ENCODE data around the gene OTX1. TPM values are rescaled to one million over a fixed set of nuclear protein-coding genes. Genes with fewer than 3 reads are reported as not detected.
A peak's percentile ranks its signal among the peaks of the same experiment; 100 is the strongest.
"Not testable (repeated sequence)": the region's sequence is repeated elsewhere in the genome, so short reads cannot be mapped to it uniquely, and the experiment has no call there.

The OTX1 gene
- total RNA-seq, 2 donors from 2014 or later: 0.07 TPM; not detected in 1

GRCh38 chr2:63058144-63058920 is 7.7 kb downstream of the OTX1 start:
- no peaks in the 10 kb centered on the region for H3K9me3 Mint-ChIP-seq
- H3K36me3 Mint-ChIP-seq (ENCODE audit: insufficient read depth in 2 of 2): peaks cover 1 to 2% of the 10 kb centered on the region in 2 donors
- H3K27ac Mint-ChIP-seq: no peak overlapping the region
- peaks cover 58% of the 10 kb centered on the region for H3K4me1 Mint-ChIP-seq (ENCODE audit: low read depth)
- peak overlapping the region; percentile 63 to 85 for H3K4me3 Mint-ChIP-seq
- peaks cover 81% of the 10 kb centered on the region for H3K27me3 Mint-ChIP-seq (ENCODE audit: low read depth)
- DNase-seq (peak in 1 of 2 donors; percentile 3), ATAC-seq (replicated peaks in 1 of 2) (no peak)

GRCh38 chr2:63058921-63059792 is 8.5 kb downstream of the OTX1 start:
- ATAC-seq (replicated peaks in 1 of 2) (peak; percentile 27 to 35), DNase-seq (peak; percentile 24 to 29)
- H3K4me3 Mint-ChIP-seq: peak overlapping the region; percentile 63 to 85
- peaks cover 1 to 2% of the 10 kb centered on the region in 2 donors for H3K36me3 Mint-ChIP-seq (ENCODE audit: insufficient read depth in 2 of 2)
- H3K9me3 Mint-ChIP-seq: no peaks in the 10 kb centered on the region
- H3K27me3 Mint-ChIP-seq (ENCODE audit: low read depth): peaks cover 81% of the 10 kb centered on the region
- peaks cover 50% of the 10 kb centered on the region for H3K4me1 Mint-ChIP-seq (ENCODE audit: low read depth)
- H3K27ac Mint-ChIP-seq: no peak overlapping the region

DNA sequence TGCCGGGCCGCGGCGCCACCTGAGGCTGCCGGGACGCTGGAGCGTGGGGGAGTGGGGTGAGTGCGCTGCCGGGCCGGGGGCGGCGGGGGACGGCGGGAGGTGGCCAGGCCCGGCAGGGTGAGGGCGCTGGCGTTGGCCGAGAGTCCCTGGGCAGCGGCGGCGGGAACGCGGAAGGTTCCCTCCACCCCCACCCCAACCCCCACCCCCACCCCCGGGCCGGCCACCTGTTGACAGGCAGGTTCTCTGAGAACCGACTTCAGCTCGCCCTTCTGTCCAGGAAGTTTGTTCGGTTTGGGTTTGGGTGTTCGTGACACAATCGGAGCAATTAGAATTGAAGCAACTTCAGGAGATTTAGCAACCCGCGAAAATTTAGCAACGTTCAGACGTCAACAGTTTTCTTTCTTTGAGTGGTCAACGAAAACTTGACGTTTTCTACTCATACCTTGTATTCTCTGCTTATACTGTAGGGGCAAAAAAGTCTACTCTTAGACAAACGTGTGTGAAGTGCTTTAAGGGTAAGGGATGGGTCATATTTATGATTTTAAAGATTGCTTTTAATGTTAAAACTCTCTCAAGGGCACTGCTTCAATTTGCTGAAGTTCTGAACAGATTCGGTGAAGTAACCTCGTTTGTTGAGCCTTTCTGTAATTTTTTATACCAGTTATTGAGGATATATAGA is 9.3 kb downstream of the OTX1 start:
- no peaks in the 10 kb centered on the region for H3K9me3 Mint-ChIP-seq
- H3K4me3 Mint-ChIP-seq: peak overlapping the region; percentile 64 to 67
- no peak overlapping the region for H3K27ac Mint-ChIP-seq
- H3K27me3 Mint-ChIP-seq (ENCODE audit: low read depth): peaks cover 79% of the 10 kb centered on the region
- DNase-seq (peak in 1 of 2 donors; percentile 9), ATAC-seq (replicated peaks in 1 of 2) (peak in 1 of 2 donors; percentile 27)
- peaks cover 0 to 1% of the 10 kb centered on the region in 2 donors for H3K36me3 Mint-ChIP-seq (ENCODE audit: insufficient read depth in 2 of 2)
- peaks cover 42% of the 10 kb centered on the region for H3K4me1 Mint-ChIP-seq (ENCODE audit: low read depth)

DNA sequence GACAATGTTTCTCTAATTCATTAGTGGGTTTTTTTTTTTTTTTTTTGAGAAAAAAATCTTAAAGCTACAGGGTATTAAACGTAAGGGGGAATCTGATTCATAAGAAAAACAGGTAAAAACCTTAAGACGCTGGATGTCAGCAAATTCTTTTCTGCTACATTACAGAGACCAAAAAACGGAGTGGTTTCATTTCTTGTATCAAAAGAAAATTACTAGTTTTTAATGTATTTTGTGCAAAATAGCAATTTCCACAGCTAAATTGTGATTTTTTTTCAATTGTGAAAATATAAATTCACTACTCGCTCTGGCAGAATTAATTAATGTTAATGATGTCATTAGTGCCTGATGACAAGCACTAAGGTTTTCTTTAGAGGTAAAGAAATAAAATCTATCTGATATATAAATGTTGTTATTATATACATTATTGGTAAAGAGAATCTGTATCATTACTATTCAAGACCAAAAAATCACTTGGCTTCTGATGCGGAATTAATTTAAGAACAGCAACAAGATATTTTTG is 9.9 kb downstream of the OTX1 start:
- peaks cover 0 to 1% of the 10 kb centered on the region in 2 donors for H3K36me3 Mint-ChIP-seq (ENCODE audit: insufficient read depth in 2 of 2)
- peak overlapping the region in 1 of 2 donors; percentile 64 for H3K4me3 Mint-ChIP-seq
- peaks cover 38% of the 10 kb centered on the region for H3K4me1 Mint-ChIP-seq (ENCODE audit: low read depth)
- DNase-seq: no peak
- no peak overlapping the region for H3K27ac Mint-ChIP-seq
- H3K27me3 Mint-ChIP-seq (ENCODE audit: low read depth): peaks cover 76% of the 10 kb centered on the region
- no peak for ATAC-seq (replicated peaks in 1 of 2)
- H3K9me3 Mint-ChIP-seq: no peaks in the 10 kb centered on the region

- Mint-ChIP-seq H3K4me1 (ENCODE audit: low read depth) (peaks cover 7% of the 10 kb centered on the region), H3K4me3 (no peak overlapping the region), H3K27me3 (ENCODE audit: low read depth) (peaks cover 70% of the 10 kb centered on the region), H3K27ac (no peak overlapping the region), H3K36me3 (ENCODE audit: insufficient read depth in 2 of 2) (peaks cover 0 to 1% of the 10 kb centered on the region in 2 donors), H3K9me3 (no peaks in the 10 kb centered on the region)
- no peak for DNase-seq
- ATAC-seq (replicated peaks in 1 of 2): no peak
These were observed 13.6 kb downstream of the OTX1 start for GRCh38 chr2:63064197-63064596.

- peaks cover 0 to 1% of the 10 kb centered on the region in 2 donors for H3K36me3 Mint-ChIP-seq (ENCODE audit: insufficient read depth in 2 of 2)
- no peak overlapping the region for H3K4me3 Mint-ChIP-seq
- ATAC-seq (replicated peaks in 1 of 2): no peak
- peaks cover 7% of the 10 kb centered on the region for H3K4me1 Mint-ChIP-seq (ENCODE audit: low read depth)
- H3K27ac Mint-ChIP-seq: no peak overlapping the region
- no peak for DNase-seq
- peaks cover 70% of the 10 kb centered on the region for H3K27me3 Mint-ChIP-seq (ENCODE audit: low read depth)
- H3K9me3 Mint-ChIP-seq: no peaks in the 10 kb centered on the region
These were observed 14.0 kb downstream of the OTX1 start for GRCh38 chr2:63064661-63065060.

GRCh38 chr2:63066265-63066664 is 15.6 kb downstream of the OTX1 start:
- Mint-ChIP-seq H3K4me3 (no peak overlapping the region), H3K27ac (no peak overlapping the region), H3K4me1 (ENCODE audit: low read depth) (no peaks in the 10 kb centered on the region), H3K27me3 (ENCODE audit: low read depth) (peaks cover 54% of the 10 kb centered on the region), H3K9me3 (no peaks in the 10 kb centered on the region), H3K36me3 (ENCODE audit: insufficient read depth in 2 of 2) (no peaks in the 10 kb centered on the region)
- ATAC-seq (replicated peaks in 1 of 2): no peak
- DNase-seq: no peak

DNA sequence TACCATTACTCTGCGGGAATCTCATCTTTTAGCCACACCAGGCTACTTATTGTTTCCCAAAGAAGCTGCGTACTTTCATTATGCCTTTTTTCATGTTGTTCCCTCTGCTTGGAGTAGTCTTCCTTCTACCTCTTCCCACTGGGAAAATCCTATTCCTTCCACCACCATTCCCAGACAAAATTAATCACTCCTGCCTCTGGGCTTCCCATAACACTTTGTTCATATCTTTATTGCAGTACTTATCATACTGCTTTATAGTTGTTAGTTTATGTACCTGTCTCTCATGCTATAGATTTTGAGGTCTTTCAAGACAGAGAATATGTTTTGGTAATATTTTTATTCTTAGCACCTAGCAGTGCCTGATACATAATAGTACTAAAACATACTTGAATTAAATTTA is 16.2 kb downstream of the OTX1 start:
- Mint-ChIP-seq H3K4me1 (ENCODE audit: low read depth) (no peaks in the 10 kb centered on the region), H3K9me3 (no peaks in the 10 kb centered on the region), H3K36me3 (ENCODE audit: insufficient read depth in 2 of 2) (no peaks in the 10 kb centered on the region), H3K27me3 (ENCODE audit: low read depth) (peaks cover 52% of the 10 kb centered on the region), H3K4me3 (no peak overlapping the region), H3K27ac (no peak overlapping the region)
- ATAC-seq (replicated peaks in 1 of 2) (no peak), DNase-seq (no peak)

GRCh38 chr2:63071664-63072063 is 21.0 kb downstream of the OTX1 start:
- DNase-seq (no peak), ATAC-seq (replicated peaks in 1 of 2) (no peak)
- Mint-ChIP-seq H3K9me3 (no peaks in the 10 kb centered on the region), H3K4me3 (no peak overlapping the region), H3K4me1 (ENCODE audit: low read depth) (no peaks in the 10 kb centered on the region), H3K27ac (no peak overlapping the region), H3K36me3 (ENCODE audit: insufficient read depth in 2 of 2) (no peaks in the 10 kb centered on the region), H3K27me3 (ENCODE audit: low read depth) (peaks cover 15% of the 10 kb centered on the region)

GRCh38 chr2:63073994-63074393 is 23.4 kb downstream of the OTX1 start:
- no peak for ATAC-seq (replicated peaks in 1 of 2)
- no peaks in the 10 kb centered on the region for H3K36me3 Mint-ChIP-seq (ENCODE audit: insufficient read depth in 2 of 2)
- H3K4me1 Mint-ChIP-seq (ENCODE audit: low read depth): peaks cover 7% of the 10 kb centered on the region

DNA sequence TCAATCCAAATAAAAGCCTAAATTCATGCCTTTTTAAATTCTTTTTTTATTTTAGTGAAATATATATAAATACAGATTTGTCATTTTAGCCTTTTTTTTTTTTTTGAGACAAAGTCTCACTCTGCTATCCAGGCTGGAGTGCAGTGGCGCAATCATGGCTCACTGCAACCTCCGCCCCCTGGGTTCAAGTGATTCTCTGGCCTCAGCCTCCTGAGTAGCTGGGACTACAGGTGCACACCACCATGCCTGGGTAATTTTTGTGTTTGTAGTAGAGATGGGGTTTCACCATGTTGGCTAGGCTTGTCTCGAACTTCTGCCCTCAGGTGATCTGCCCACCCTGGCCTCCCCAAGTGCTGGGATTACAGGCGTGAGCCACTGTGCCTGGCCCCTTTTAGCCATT is 23.8 kb downstream of the OTX1 start:
- H3K9me3 Mint-ChIP-seq; H3K4me1 Mint-ChIP-seq (ENCODE audit: low read depth); H3K36me3 Mint-ChIP-seq (ENCODE audit: insufficient read depth in 2 of 2): not testable (repeated sequence)

More at GRCh38 chr2:63073994-63074393, 23.4 kb downstream of the OTX1 start:
- H3K27me3 Mint-ChIP-seq (ENCODE audit: low read depth): no peaks in the 10 kb centered on the region
- no peak overlapping the region for H3K27ac Mint-ChIP-seq
- no peak for DNase-seq
- no peak overlapping the region for H3K4me3 Mint-ChIP-seq
- no peaks in the 10 kb centered on the region for H3K9me3 Mint-ChIP-seq

DNA sequence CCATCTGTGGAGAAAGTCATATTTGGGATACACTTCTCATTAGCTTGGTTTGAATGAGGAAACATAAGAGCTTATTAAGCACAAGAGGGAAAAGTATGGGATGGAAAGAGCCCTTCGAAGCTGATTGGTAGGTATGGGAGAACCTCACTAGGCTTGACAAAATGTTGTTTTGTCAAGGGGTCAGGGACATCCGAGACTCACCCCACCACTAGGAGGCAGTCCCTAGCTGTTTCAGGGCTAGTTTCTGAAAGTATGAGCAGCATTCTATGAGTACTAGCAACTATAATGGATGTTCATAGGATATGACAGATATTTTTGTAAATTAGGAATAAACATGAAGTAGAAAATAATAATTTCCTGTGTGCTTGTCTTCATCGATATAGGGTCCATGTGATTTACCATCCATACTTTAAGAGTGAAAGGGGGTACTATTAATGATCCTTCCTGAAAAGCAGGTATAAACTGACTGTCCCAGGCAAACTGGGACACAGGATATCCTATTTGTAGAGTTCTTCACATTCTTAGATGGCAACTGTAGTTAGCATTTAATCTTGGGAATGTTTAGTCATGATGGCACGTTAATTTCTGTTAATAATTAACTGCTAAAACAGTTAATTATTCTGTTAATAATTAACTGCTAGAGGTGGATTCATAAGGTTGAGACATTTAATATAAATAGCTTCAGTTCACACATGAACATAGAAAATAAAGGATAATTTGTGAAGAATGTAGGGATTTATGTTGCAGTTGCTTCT is 28.4 kb downstream of the OTX1 start:
- H3K36me3 Mint-ChIP-seq (ENCODE audit: insufficient read depth in 2 of 2): no peaks in the 10 kb centered on the region
- H3K27ac Mint-ChIP-seq: no peak overlapping the region
- no peaks in the 10 kb centered on the region for H3K9me3 Mint-ChIP-seq
- DNase-seq: peak in 1 of 2 donors; percentile 19
- H3K27me3 Mint-ChIP-seq (ENCODE audit: low read depth): no peaks in the 10 kb centered on the region
- peaks cover 7% of the 10 kb centered on the region for H3K4me1 Mint-ChIP-seq (ENCODE audit: low read depth)
- no peak overlapping the region for H3K4me3 Mint-ChIP-seq
- ATAC-seq (replicated peaks in 1 of 2): no peak

More for the DNA sequence above, 23.8 kb downstream of the OTX1 start:
- H3K27ac Mint-ChIP-seq; DNase-seq; H3K27me3 Mint-ChIP-seq (ENCODE audit: low read depth); H3K4me3 Mint-ChIP-seq; ATAC-seq (replicated peaks in 1 of 2): not testable (repeated sequence)
